Measurements from ENCODE around the gene C1orf141.

DNA sequence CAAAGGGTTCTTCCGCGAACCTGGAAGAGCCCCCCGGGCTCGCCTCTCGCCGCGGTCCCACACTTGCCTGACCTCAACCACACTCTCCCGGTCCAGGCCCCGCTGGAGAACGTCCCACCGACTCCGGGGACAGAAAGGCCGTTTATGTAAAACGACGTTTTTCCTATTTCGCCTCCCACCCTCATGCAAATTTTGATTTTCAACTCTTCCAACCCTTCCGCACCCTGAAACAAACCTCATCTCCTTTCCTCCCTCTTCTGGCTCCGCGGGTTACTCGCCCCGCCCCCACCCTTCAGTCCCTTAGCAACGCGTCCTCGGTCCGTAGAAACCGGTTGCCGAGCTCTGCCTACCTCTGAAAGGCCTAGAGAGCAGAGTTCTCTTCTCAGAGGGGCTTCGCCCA, at the start of gene C1orf141:
- TF ChIP-seq POLR2A (IDR thresholded peaks at IDR 0.05; ENCODE audit: low read depth) (no peak), POLR2AphosphoS5 (IDR thresholded peaks at IDR 0.05) (no peak), EP300 (IDR thresholded peaks at IDR 0.05) (no peak)
- TF ChIP-seq, protein P1, sequence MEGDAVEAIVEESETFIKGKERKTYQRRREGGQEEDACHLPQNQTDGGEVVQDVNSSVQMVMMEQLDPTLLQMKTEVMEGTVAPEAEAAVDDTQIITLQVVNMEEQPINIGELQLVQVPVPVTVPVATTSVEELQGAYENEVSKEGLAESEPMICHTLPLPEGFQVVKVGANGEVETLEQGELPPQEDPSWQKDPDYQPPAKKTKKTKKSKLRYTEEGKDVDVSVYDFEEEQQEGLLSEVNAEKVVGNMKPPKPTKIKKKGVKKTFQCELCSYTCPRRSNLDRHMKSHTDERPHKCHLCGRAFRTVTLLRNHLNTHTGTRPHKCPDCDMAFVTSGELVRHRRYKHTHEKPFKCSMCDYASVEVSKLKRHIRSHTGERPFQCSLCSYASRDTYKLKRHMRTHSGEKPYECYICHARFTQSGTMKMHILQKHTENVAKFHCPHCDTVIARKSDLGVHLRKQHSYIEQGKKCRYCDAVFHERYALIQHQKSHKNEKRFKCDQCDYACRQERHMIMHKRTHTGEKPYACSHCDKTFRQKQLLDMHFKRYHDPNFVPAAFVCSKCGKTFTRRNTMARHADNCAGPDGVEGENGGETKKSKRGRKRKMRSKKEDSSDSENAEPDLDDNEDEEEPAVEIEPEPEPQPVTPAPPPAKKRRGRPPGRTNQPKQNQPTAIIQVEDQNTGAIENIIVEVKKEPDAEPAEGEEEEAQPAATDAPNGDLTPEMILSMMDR (IDR thresholded peaks at IDR 0.05) = no peak
